ENCODE data around the gene PLPPR2.
A peak's percentile ranks its signal among the peaks of the same experiment; 100 is the strongest.
"Not testable (repeated sequence)": the region's sequence is repeated elsewhere in the genome, so short reads cannot be mapped to it uniquely, and the experiment has no call there.

PLPPR2 gene

DNA sequence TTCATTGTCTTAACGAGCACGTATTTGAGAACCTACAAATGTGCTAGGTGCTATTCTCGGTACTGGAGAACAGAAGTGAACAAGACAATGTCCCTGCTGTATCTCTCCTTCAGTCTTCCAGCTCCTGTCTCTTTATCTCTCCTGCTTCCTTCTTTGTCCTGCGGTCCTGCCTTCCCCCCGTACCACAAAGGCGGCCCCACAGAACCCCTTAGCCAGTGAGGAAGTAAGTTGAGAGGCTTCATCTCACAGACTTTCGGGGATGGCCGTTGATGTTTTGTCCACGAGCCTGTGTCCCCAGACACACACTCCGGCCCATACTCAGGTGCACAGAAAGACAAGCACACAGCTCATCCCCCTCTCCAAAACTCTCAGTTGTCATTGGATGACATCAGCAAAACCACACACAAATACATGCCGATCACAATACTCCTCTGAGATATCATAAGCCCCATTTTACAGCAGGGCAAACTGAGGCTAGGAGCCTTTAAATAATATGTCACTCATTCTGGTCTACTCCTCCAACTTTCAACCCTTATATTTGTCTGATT lies 18.7 kb downstream of the PLPPR2 start:
- DNase-seq = no peak

- peak; percentile 98 to 99 for DNase-seq
Observed at GRCh38 chr19:11374433-11375142, 19.4 kb downstream of the PLPPR2 start, which contains the start of gene SWSAP1. SWSAP1 (plus strand) TSS chr19:11374666; CDS start chr19:11374681, 15 bp downstream.

DNA sequence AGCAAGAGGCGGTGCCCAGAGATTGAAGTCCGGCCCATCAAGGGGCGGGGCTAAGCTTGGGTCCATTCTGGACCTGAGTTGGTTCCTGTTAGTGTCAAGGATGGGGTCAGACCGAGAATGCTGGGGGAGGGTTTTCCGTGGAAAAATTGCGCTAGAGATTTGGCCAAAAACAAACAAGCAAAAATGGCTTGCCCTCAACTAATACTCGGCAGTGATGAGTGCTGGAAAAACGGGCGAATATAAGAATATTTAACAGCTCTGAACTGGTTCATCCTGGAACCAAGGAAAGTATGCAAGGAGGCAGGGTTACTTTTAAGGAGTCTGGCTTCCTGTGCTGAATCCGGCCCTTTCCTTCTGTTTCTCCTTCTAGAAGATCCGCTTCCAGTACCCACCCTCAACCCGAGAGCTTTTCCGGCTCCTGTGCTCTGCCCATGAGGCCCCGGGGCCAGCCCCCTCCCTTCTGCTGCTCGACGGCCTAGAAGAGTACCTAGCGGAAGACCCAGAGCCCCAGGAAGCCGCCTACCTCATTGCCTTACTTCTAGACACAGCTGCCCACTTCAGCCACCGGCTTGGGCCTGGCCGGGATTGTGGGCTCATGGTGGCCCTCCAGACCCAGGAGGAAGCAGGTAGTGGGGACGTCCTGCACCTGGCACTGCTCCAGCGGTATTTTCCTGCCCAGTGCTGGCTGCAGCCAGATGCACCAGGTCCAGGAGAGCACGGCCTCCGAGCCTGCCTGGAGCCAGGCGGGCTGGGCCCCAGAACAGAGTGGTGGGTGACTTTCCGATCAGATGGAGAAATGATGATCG lies 20.1 kb downstream of the PLPPR2 start:
- DNase-seq = no peak

DNA sequence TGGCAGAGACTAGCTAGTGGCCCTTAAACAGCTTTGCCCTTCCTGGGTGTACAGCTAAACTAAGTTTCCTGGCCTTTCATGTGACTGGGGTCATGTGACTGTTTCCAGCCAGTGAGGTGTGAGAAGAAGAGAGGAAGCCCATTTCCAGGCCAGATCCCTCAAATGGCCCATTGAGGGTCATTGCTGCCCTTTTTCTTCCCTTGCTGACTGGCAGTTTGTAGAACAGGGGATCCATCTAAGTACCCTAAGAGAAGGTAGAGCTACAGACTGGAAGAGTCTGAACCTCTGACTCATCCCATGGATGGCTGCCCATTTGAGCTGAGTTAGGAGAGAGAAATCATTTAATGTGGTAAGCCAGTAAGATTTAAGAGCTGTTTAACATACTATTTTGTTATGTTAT lies 22.0 kb downstream of the PLPPR2 start:
- peak in 1 of 2 experiments; percentile 55 for DNase-seq

GRCh38 chr19:11377756-11378155 lies 22.5 kb downstream of the PLPPR2 start:
- no peak for DNase-seq

- DNase-seq = peak in 1 of 2 experiments; percentile 38
Observed at GRCh38 chr19:11378319-11379189, 23.3 kb downstream of the PLPPR2 start.

DNA sequence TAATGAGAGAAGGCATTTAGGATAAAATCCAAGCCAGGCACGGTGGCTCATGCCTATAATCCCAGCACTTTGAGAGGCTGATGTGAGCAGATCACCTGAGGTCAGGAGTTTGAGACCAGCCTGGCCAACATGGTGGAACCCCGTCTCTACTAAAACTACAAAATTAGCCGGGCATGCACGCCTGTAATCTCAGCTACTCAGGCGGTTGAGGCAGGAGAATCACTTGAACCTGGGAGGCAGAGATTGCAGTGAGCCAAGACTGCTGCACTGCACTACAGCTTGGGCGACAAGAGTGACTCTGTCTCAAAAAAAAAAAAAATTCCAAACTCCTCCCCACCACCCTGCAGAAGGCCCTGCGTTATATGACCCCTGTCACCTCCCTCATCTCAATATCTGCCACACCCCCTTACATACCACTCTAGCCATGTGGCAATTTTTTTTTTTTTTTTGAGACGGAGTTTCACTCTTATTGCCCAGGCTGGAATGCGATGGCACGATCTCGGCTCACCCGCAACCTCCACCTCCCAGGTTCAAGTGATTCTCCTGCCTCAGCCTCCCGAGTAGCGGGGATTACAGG lies 24.1 kb downstream of the PLPPR2 start:
- not testable (repeated sequence) for DNase-seq

- no peak for DNase-seq
Observed at GRCh38 chr19:11379857-11380350, 24.7 kb downstream of the PLPPR2 start.

GRCh38 chr19:11380653-11381537 lies 25.7 kb downstream of the PLPPR2 start:
- DNase-seq = peak; percentile 94 to 97

DNA sequence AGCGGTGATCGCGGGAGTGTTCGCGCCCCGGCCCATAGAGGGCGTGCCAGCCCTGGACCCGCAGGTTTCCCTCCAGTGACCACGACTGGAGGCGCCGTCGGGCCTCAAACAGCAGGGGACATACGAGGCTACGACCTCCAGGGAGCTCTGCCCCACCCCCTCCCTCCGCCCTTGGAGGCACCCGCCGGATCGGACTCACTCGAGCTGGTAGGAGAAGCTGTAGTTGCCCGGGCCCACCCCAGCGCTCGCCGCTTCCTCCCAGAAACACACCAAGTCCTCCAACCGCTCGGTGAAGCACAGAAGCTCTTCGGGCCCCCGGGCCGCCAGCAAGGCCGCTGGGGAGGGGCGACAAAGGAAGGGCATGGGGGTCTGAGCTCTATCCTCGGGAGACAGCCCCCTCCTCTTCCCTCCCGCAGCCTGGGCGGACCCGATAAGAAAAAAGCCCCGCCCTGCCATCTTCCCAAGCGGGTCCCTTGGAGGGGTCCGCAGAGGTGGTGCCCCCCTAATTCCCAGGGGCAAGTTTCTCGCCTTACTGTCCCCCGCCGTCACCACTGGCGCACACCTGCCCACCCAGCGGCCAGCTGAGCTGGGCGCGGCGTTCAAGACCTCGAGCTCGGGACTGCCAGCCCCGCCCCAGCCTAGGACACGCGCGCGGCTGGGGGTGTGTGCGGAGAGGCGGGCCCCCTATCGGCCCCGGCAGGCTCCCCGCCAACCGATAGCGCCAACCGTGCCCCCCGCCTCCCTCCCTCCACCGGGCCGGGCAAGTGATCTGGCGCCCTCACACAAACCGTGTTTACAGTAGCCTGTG lies 27.9 kb downstream of the PLPPR2 start:
- no peak for DNase-seq

GRCh38 chr19:11383706-11384048 lies 28.4 kb downstream of the PLPPR2 start:
- DNase-seq = no peak

- DNase-seq = no peak
Observed at GRCh38 chr19:11384778-11385129, 29.5 kb downstream of the PLPPR2 start.

- DNase-seq = no peak
Observed at GRCh38 chr19:11387162-11388034, 32.2 kb downstream of the PLPPR2 start.

GRCh38 chr19:11390359-11390758 lies 35.1 kb downstream of the PLPPR2 start:
- no peak for DNase-seq

- no peak for DNase-seq
Observed at GRCh38 chr19:11390933-11391680, 35.9 kb downstream of the PLPPR2 start.

DNA sequence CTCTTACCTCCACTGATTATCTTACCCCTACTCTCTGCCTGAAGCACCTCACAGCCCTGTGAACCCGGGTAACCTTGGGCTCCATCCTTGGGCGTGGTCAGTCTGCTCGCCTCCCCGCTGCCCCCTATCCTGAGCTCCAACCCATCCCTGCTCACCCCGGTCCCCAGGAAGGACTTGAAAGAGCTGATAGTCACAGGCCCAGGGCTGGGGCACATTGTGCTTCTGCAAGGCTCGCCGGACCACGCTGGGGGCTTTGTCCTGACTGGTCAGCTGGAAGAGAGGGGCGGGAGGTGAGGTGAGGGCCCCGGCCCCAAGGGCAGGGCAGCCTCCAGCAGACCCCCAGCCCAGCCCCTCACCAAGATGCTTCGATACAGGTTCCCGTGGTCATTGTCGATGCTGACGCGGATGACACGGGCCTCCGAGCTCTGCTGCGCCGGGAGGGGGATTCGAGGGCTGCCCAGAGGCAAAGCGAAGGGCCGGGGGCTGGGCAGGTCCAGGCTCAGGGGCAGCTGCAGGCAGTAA lies 41.9 kb downstream of the PLPPR2 start:
- DNase-seq = no peak

DNA sequence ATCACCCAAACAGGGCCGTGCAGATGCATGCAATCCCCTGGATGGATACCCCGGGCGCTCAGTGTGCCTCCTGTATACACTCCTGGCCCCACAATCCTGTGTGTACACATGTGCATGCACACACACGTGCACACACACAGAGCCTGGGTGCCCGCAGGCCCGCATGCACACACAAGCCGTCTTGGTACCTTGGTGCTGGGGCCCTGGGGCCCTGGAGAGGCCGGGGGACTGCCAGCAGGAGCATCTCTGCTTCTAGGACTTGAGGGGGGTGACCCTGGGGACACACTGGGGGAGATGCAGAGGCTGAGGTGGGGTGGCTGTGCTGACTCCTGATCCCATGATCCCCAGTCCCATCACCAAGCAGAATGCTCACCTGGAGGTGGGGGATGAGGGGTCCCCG lies 44.4 kb downstream of the PLPPR2 start:
- DNase-seq = no peak

- no peak for DNase-seq
Observed at GRCh38 chr19:11400798-11401197, 45.6 kb downstream of the PLPPR2 start.

Measured in NCI-H446 (cell line).